Trophoblast cell (in vitro differentiated cells and primary cell): ENCODE data around the gene FBP2.
"Not testable (repeated sequence)": the region's sequence is repeated elsewhere in the genome, so short reads cannot be mapped to it uniquely, and the experiment has no call there.

ENCODE experiments used
- DNase-seq, 2 donors: peaks; one replicate each; pipeline ENCODE4 v3.0.0-alpha.2; 2016
- H2AFZ ChIP-seq: 2 replicates; pipeline ENCODE4 v1.6.1; 2013; ENCODE audit warnings: low read length, moderate library complexity, mild to moderate bottlenecking; ENCODE audit not compliant: insufficient read depth, poor library complexity
- H2AK5ac ChIP-seq: 2 replicates; pipeline ENCODE4 v1.6.1; 2013; ENCODE audit warnings: mild to moderate bottlenecking, low read length
- H2BK120ac ChIP-seq: 2 replicates; pipeline ENCODE4 v1.6.1; 2013; ENCODE audit warnings: low read length, mild to moderate bottlenecking, moderate library complexity; ENCODE audit not compliant: insufficient read depth, poor library complexity
- H2BK12ac ChIP-seq: 2 replicates; pipeline ENCODE4 v1.6.1; 2013; ENCODE audit warnings: mild to moderate bottlenecking, low read length, moderate library complexity
- H2BK5ac ChIP-seq: 2 replicates; pipeline ENCODE4 v1.6.1; 2013; ENCODE audit warnings: low read length, low read depth, moderate library complexity, mild to moderate bottlenecking; ENCODE audit not compliant: poor library complexity
- H3K14ac ChIP-seq: 2 replicates; pipeline ENCODE4 v1.6.1; 2013; ENCODE audit warnings: mild to moderate bottlenecking, low read length
- H3K18ac ChIP-seq: 2 replicates; pipeline ENCODE4 v1.6.1; 2013; ENCODE audit warnings: mild to moderate bottlenecking, low read length
- H3K23ac ChIP-seq: 2 replicates; pipeline ENCODE4 v1.6.1; 2013; ENCODE audit warnings: low read length
- H3K27ac ChIP-seq: 2 replicates; pipeline ENCODE4 v1.5.1; 2013; ENCODE audit warnings: low read depth, mild to moderate bottlenecking, inconsistent platforms, low read length, moderate library complexity
- H3K27me3 ChIP-seq: 2 replicates; pipeline ENCODE4 v1.6.1; 2013; ENCODE audit warnings: inconsistent platforms, mild to moderate bottlenecking, low read length, moderate library complexity; ENCODE audit not compliant: insufficient read depth
- H3K36me3 ChIP-seq, 2 experiments: 1 replicate in 1 of 2; 2 replicates in 1 of 2; pipeline ENCODE4 v1.6.1; 2013; ENCODE audit warnings: low read length in 2 of 2, mild to moderate bottlenecking in 2 of 2, moderate library complexity in 1 of 2; ENCODE audit not compliant: insufficient read depth in 2 of 2, control insufficient read depth in 1 of 2
- H3K4ac ChIP-seq: 2 replicates; pipeline ENCODE4 v1.6.1; 2013; ENCODE audit warnings: low read depth, mild to moderate bottlenecking, low read length, moderate library complexity
- H3K4me1 ChIP-seq, 2 experiments: 1 replicate in 1 of 2; 2 replicates in 1 of 2; pipeline ENCODE4 v1.6.1; 2013; ENCODE audit warnings: low read length in 2 of 2, mild to moderate bottlenecking in 2 of 2, moderate library complexity in 1 of 2; ENCODE audit not compliant: insufficient read depth in 2 of 2, control insufficient read depth in 1 of 2
- H3K4me2 ChIP-seq: 2 replicates; pipeline ENCODE4 v1.6.1; 2013; ENCODE audit warnings: inconsistent platforms, mild to moderate bottlenecking, low read length, moderate library complexity
- H3K4me3 ChIP-seq: 2 replicates; pipeline ENCODE4 v1.5.1; 2013; ENCODE audit warnings: mild to moderate bottlenecking, low read depth, low read length, inconsistent platforms
- H3K79me1 ChIP-seq: one replicate; pipeline ENCODE4 v1.6.1; 2013; ENCODE audit warnings: low read length
- H3K79me2 ChIP-seq: 2 replicates; pipeline ENCODE4 v1.6.1; 2013; ENCODE audit warnings: low read length, mild to moderate bottlenecking; ENCODE audit not compliant: control insufficient read depth, insufficient read depth, poor library complexity
- H3K9ac ChIP-seq: 2 replicates; pipeline ENCODE4 v1.6.1; 2013; ENCODE audit warnings: mild to moderate bottlenecking, low read length
- H3K9me3 ChIP-seq: 2 replicates; pipeline ENCODE4 v1.6.1; 2013; ENCODE audit warnings: low read depth, mild to moderate bottlenecking, control low read depth, inconsistent platforms, low read length; ENCODE audit not compliant: insufficient read depth
- H4K12ac ChIP-seq: 2 replicates; pipeline ENCODE4 v1.6.1; 2013; ENCODE audit warnings: low read depth, mild to moderate bottlenecking, low read length, moderate library complexity
- H4K8ac ChIP-seq: 2 replicates; pipeline ENCODE4 v1.6.1; 2013; ENCODE audit warnings: low read depth, mild to moderate bottlenecking, low read length, moderate library complexity
- H4K91ac ChIP-seq: one replicate; pipeline ENCODE4 v1.6.1; 2013; ENCODE audit warnings: low read depth, mild to moderate bottlenecking, low read length, moderate library complexity
- WGBS: extraction: QIAGEN DNeasy Blood & Tissue Kit; methylation state at CpG from one replicate; pipeline ENCODE4 v1.1.7; 2013; ENCODE audit warnings: missing lambda C conversion rate; ENCODE audit not compliant: insufficient read length, insufficient coverage; ENCODE audit errors: extremely low coverage; 5-methylcytosine and 5-hydroxymethylcytosine counted together

FBP2 gene

DNA sequence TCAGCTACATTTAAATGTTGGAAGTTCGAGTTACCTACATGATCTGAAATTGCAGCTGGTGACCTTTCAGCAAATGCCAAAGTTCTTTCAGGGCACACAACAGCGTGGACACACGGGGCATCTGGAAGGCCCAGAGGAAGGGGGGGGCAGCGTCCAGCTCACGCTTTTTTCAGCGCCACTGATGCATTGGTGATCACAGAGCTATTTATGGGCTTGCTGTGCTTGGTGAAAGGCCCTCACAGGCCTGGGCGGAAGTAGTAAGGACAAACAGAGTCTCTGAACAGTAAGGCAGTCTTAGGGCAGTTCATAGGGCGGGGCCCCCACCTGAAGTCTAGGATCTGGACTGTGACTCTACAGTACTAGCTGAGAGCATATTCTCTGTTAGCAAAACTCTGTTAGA is 6.6 kb upstream of the FBP2 start:
- H3K23ac ChIP-seq: no peak overlapping the region
- H3K4ac ChIP-seq: no peak overlapping the region
- no peak for DNase-seq
- no CpG with 5 or more reads among the region's 8 CpGs for WGBS
- H3K9ac ChIP-seq: no peak overlapping the region
- H3K4me1 ChIP-seq: no peaks in the 10 kb centered on the region
- no peak overlapping the region for H2AFZ ChIP-seq
- no peak overlapping the region for H2BK120ac ChIP-seq
- no peak overlapping the region for H3K14ac ChIP-seq
- no peaks in the 10 kb centered on the region for H3K9me3 ChIP-seq
- H4K12ac ChIP-seq: no peak overlapping the region
- no peaks in the 10 kb centered on the region for H3K27me3 ChIP-seq
- H2BK5ac ChIP-seq: no peak overlapping the region
- no peak overlapping the region for H3K27ac ChIP-seq
- no peak overlapping the region for H3K4me2 ChIP-seq
- H3K79me1 ChIP-seq: no peaks in the 10 kb centered on the region
- no peak overlapping the region for H4K8ac ChIP-seq
- no peak overlapping the region for H3K18ac ChIP-seq
- no peak overlapping the region for H4K91ac ChIP-seq
- H2BK12ac ChIP-seq: no peak overlapping the region
- H2AK5ac ChIP-seq: no peak overlapping the region
- no peaks in the 10 kb centered on the region for H3K79me2 ChIP-seq
- H3K36me3 ChIP-seq: no peaks in the 10 kb centered on the region
- no peak overlapping the region for H3K4me3 ChIP-seq

GRCh38 chr9:94599102-94599501 is 5.5 kb upstream of the FBP2 start:
- Histone ChIP-seq H3K14ac (no peak overlapping the region), H2AK5ac (no peak overlapping the region), H2BK5ac (no peak overlapping the region), H3K4me1 (no peaks in the 10 kb centered on the region), H2BK12ac (no peak overlapping the region), H3K4me3 (no peak overlapping the region), H3K4me2 (no peak overlapping the region), H3K27me3 (no peaks in the 10 kb centered on the region), H2AFZ (no peak overlapping the region), H3K23ac (no peak overlapping the region), H3K18ac (no peak overlapping the region), H3K36me3 (no peaks in the 10 kb centered on the region), H3K79me2 (no peaks in the 10 kb centered on the region), H4K91ac (no peak overlapping the region), H3K79me1 (no peaks in the 10 kb centered on the region), H3K9ac (no peak overlapping the region), H3K4ac (no peak overlapping the region), H2BK120ac (no peak overlapping the region), H4K8ac (no peak overlapping the region), H3K9me3 (no peaks in the 10 kb centered on the region), H4K12ac (no peak overlapping the region), H3K27ac (no peak overlapping the region)
- DNase-seq: no peak
- no CpG with 5 or more reads among the region's 7 CpGs for WGBS

DNA sequence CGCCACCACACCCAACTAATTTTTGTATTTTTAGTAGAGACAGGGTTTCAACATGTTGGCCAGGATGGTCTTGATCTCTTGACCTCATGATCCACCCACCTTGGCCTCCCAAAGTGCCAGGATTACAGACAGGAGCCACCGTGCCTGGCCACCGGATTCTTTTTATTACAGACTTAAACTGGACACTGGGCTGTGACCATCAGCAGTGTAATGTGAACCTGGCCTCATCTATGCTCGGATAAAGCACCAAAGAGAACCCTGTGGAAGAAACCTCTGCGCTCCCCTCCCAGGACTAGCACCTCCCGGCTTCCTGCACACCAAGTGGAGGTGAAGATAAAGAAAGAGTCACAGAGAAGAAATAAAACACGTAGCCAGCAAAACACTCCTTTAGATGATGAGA is 941 bp downstream of the FBP2 start:
- not testable (repeated sequence) for H2BK120ac ChIP-seq, H3K27ac ChIP-seq, H3K27me3 ChIP-seq, H3K79me1 ChIP-seq, H3K9me3 ChIP-seq, H2BK5ac ChIP-seq, H2BK12ac ChIP-seq, H3K4me1 ChIP-seq, H3K4me3 ChIP-seq, H3K9ac ChIP-seq, H3K79me2 ChIP-seq, H3K4ac ChIP-seq, H2AFZ ChIP-seq, DNase-seq, H4K91ac ChIP-seq, H3K36me3 ChIP-seq, H2AK5ac ChIP-seq, H3K18ac ChIP-seq, H4K12ac ChIP-seq, H3K23ac ChIP-seq, H3K14ac ChIP-seq, H3K4me2 ChIP-seq, H4K8ac ChIP-seq
- WGBS: no CpG with 5 or more reads among the region's 7 CpGs

- H3K23ac ChIP-seq: no peak overlapping the region
- H3K4me2 ChIP-seq: no peak overlapping the region
- H3K4ac ChIP-seq: no peak overlapping the region
- no peak overlapping the region for H2BK5ac ChIP-seq
- no peak overlapping the region for H3K27ac ChIP-seq
- no CpG with 5 or more reads among the region's 8 CpGs for WGBS
- H2BK120ac ChIP-seq: no peak overlapping the region
- no peak overlapping the region for H2BK12ac ChIP-seq
- no peaks in the 10 kb centered on the region for H3K9me3 ChIP-seq
- no peaks in the 10 kb centered on the region for H3K4me1 ChIP-seq
- no peak overlapping the region for H4K8ac ChIP-seq
- H3K4me3 ChIP-seq: no peak overlapping the region
- no peak overlapping the region for H3K14ac ChIP-seq
- H3K36me3 ChIP-seq: no peaks in the 10 kb centered on the region
- H4K91ac ChIP-seq: no peak overlapping the region
- no peak for DNase-seq
- H3K18ac ChIP-seq: no peak overlapping the region
- H3K79me2 ChIP-seq: no peaks in the 10 kb centered on the region
- H3K27me3 ChIP-seq: no peaks in the 10 kb centered on the region
- no peak overlapping the region for H3K9ac ChIP-seq
- H4K12ac ChIP-seq: no peak overlapping the region
- H2AFZ ChIP-seq: no peak overlapping the region
- H3K79me1 ChIP-seq: no peaks in the 10 kb centered on the region
- H2AK5ac ChIP-seq: no peak overlapping the region
Observed at GRCh38 chr9:94591876-94592275, 1.7 kb downstream of the FBP2 start.
